Kidney tubule cell (primary cell): ENCODE data around the gene NCKAP5.
A peak's percentile ranks its signal among the peaks of the same experiment; 100 is the strongest.
"Not testable (repeated sequence)": the region's sequence is repeated elsewhere in the genome, so short reads cannot be mapped to it uniquely, and the experiment has no call there.

Source experiments
- DNase-seq: peaks from one replicate; pipeline ENCODE4 v3.0.0-alpha.2; 2018; ENCODE audit warnings: low spot score

Gene NCKAP5

GRCh38 chr2:132877923-132878322, 690.3 kb downstream of the NCKAP5 start:
- no peak for DNase-seq

DNA sequence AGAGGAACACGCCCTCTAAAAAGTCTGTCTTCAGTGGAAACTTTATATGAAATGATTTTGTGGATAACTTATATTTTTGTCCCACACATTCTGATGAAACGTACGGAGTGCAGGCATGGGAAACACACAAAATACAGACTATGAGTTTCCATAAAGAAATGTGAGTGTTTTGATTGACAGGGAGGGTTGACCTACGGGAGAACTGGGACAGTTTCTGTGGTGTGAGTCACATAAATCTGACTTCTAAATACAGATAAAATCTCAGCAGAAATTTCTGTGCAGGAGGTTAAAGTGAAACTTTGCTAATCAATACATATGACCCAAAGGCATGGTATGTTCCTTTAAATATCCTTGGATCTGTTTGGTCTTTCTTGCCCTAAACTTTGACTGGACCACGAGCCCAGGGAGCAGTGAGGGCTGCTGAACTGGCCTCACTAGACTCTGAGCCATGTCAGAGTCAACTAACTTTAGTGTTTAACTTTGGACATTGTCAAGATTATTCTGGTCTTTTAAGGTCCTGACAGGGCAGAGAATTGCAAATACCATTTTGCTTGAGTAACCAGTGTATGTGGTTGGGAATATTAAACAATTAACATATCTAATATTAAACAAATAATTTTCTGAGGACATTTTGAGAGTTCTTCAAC, 691.4 kb downstream of the NCKAP5 start:
- peak; percentile 1 for DNase-seq

- DNase-seq = no peak
Observed at GRCh38 chr2:132875193-132875592, 693.1 kb downstream of the NCKAP5 start.

DNA sequence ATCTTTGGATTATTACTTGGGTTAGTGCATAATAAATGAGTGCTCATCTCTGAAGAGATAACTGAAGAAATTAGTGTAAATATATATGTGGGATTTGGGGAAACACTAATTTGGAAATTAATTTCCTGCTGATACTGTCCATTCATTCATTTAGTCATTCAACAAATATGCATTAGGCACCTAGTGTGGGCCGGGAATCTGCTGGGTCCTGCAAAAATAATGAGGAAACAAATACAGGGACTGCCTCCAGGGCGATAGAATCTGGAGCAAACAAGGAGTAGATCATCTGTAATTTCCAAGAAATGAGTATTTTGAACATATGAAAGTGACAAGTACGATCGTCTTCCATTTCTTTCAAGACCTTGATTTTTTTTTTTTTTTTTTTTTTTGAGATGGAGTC, 694.5 kb downstream of the NCKAP5 start:
- DNase-seq = no peak

- DNase-seq = no peak
Observed at GRCh38 chr2:132871831-132872230, 696.4 kb downstream of the NCKAP5 start.

- DNase-seq = no peak
Observed at GRCh38 chr2:132863961-132864360, 704.3 kb downstream of the NCKAP5 start.

- no peak for DNase-seq
Observed at GRCh38 chr2:132860220-132860619, 708.0 kb downstream of the NCKAP5 start.

GRCh38 chr2:132859590-132859989, 708.7 kb downstream of the NCKAP5 start:
- DNase-seq = no peak

GRCh38 chr2:132857319-132857718, 710.9 kb downstream of the NCKAP5 start:
- DNase-seq = no peak

DNA sequence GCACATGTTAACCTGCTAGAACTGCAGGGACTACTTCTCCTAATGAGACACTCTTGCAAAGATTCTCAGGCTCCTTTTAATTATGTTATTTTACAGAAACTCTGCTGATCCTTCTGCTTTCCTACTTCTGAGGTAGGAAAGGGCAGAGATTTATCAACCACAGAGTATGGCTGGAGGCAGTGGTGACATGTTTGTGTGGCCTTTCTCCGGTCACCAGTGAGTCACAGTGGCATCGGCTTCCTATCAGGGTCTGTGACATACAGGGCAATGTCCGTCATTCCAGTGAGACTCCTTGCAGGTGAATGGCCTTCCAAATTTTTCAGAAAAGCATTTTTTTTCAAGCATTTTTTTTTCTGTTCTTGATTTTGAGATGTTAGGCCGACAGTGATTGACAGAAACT, 717.6 kb downstream of the NCKAP5 start:
- DNase-seq = no peak

DNA sequence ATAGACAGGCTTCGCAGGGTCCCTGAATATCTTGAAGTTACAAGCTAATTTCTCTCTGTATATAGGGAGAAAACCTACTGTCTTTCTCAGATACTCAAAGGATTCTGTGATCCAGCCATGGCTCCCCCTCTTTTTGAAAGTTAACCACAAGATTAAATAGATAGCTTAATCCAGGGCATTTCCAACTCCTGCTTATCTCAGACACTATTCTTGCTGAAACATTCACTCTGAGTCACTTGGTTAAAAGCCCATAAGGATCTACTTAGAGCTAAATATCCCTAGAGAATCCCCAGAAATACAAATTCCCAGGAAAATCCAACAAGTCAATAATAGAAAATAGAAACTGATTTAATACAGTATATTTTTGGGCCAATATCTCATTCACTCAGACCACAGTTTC, 719.1 kb downstream of the NCKAP5 start:
- DNase-seq = no peak

GRCh38 chr2:132845339-132845738, 722.9 kb downstream of the NCKAP5 start:
- DNase-seq = no peak

- no peak for DNase-seq
Observed at GRCh38 chr2:132844585-132844984, 723.7 kb downstream of the NCKAP5 start.

GRCh38 chr2:132837769-132838168, 730.5 kb downstream of the NCKAP5 start:
- no peak for DNase-seq

DNA sequence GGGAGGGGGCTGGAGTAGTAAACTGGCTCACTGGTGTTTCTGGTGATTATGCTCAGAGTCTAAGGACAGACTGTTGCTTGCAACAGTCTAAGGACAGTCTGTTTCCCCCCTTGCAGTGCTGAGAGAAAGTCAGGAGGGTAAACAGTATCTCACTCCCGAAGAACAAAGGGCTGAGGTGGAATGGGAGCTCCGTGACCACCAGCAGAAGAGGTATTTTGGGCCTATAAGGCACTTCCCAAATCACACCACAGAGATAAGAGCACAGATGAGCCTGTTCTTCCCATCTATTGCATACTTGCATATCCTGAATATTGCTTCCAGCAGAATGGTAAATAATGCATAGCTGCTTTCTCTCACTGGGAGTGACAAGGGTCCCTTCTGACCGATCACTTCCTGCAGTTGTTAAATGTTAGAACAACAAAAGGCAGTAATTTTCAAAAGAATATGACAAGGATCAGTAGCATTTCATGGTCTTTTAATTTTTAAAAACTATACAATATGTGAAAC, 737.9 kb downstream of the NCKAP5 start:
- no peak for DNase-seq

DNA sequence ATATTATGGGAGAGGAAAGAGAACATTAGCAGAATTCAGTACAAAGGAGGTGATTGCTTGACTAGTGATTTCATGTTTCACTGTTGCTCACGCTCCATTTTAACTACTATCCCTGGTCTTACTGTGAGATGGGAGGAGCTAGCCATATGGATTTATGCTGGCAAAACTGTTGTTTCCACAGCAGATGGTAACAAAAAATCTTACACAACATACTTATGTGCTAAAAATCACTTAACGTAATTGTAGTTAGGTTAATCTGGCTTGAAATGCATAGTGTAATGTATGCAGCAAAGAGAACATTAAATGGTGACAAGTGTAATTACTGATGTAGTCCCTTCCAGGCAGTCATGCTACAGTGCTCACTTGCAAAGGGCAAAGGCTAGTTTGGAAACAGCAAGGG, 742.7 kb downstream of the NCKAP5 start:
- DNase-seq = no peak

- peak; percentile 79 for DNase-seq
Observed at GRCh38 chr2:132824716-132825115, 743.5 kb downstream of the NCKAP5 start.

GRCh38 chr2:132816234-132816633, 752.0 kb downstream of the NCKAP5 start:
- peak; percentile 9 for DNase-seq

DNA sequence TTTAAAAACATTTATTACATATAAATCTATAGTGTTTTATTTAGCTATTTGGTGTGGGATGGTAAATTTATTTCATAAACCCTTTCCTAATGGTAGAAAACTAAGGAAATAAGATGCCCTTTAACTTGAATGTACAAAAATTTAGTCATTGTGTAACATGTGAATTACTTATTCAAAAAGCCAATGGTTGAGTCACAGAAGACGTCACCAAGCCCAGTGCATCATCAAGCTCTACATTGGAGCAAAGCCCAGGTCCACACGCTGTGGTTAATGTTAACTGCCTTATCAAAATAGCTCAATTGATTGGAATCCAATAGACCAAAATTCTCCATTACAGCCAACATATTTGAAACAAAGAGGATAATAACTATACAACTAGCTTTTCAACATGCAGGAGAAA, 752.7 kb downstream of the NCKAP5 start:
- DNase-seq = peak; percentile 57

DNA sequence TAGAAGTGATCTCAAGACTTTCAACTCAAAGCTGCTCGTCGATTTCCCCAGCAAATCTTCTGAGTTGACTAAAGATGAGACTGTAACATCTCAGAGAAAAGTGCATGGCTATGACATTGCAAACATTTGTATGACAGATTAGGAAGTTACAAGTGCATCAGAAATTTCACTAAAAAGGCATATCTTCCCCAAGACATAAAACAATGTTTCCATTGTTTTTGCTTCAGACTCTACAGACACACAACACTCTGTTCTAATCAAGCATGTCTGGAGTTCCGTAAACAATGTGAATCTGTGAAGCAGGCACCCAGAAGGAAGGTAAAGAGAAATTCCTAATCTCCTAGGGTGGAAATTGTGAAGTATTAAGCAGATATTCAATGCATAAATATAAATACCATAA, 753.6 kb downstream of the NCKAP5 start:
- no peak for DNase-seq

- DNase-seq = no peak
Observed at GRCh38 chr2:132813422-132813821, 754.8 kb downstream of the NCKAP5 start.

DNA sequence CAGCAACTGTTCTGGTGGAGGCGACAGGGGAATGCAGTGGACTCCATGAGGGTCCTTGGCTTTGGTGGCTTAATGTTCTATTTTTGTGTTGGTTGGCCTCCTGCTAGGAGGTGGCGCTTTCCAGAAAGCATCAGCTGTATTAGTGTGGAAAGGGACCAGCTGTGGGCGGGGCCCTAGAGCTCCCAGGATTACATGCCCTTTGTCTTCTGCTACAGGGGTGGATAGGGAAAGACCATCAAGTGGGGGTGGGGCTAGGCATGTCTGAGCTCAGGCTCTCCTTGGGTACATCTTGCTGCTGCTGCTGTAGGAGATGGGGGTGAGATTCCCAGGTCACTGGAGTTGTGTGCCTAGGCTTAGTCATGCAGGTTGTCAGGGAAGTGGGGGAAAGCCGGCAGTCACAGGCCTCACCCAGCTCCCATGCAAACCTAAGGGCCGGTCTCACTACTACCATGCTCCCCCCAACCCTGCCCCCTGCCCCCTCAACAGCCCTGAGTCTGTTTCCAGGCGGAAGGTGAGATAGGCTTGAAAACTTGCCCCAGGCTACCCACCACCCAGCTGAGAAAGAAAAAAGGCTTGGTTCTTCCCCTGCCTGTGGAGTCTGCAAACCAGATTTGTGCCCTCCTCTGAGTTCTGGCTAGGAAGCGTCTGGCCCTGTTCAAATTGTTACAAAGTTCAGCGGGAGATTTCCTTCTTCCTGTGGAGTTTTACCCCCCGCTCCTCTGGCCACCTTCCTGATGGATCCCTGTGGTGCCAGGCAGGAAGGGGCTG, 756.9 kb downstream of the NCKAP5 start:
- no peak for DNase-seq

GRCh38 chr2:132809962-132810361, 758.3 kb downstream of the NCKAP5 start:
- DNase-seq = not testable (repeated sequence)

GRCh38 chr2:132804051-132804450, 764.2 kb downstream of the NCKAP5 start:
- peak; percentile 87 for DNase-seq
